Keratinocyte (primary cell): ENCODE results near the gene SLFNL1. TPM values are rescaled to one million over a fixed set of nuclear protein-coding genes. Genes with fewer than 3 reads are reported as not detected.

ENCODE experiments used
- DNase-seq: peaks from one replicate; pipeline ENCODE4 v3.0.0-alpha.2; 2011; ENCODE audit warnings: low read depth, missing footprints, low spot score
- FAIRE-seq: peaks from 2 replicates; lab custom pipeline; 2011; peaks lifted over from hg19 to GRCh38; lab: Jason Lieb, UNC
- H2AFZ ChIP-seq: 2 replicates; pipeline ENCODE4 v1.6.0; 2012; ENCODE audit warnings: low read length, control low read depth, inconsistent platforms; ENCODE audit not compliant: control insufficient read depth
- H3K27ac ChIP-seq: 2 replicates; pipeline ENCODE4 v1.5.1; 2011; ENCODE audit warnings: low read length; ENCODE audit not compliant: control insufficient read depth, insufficient read depth
- H3K27me3 ChIP-seq: 3 replicates; pipeline ENCODE4 v1.6.0; 2011; ENCODE audit warnings: low read length; ENCODE audit not compliant: control insufficient read depth, insufficient read depth; ENCODE audit errors: extremely low read depth
- H3K36me3 ChIP-seq, 2 experiments: 2 replicates in 1 of 2; 3 replicates in 1 of 2; pipeline ENCODE4 v1.5.1; 2011; ENCODE audit warnings: low read length in 2 of 2, mild to moderate bottlenecking in 1 of 2; ENCODE audit not compliant: control insufficient read depth in 2 of 2, insufficient read depth in 2 of 2; ENCODE audit errors: extremely low read depth in 1 of 2
- H3K4me1 ChIP-seq: 3 replicates; pipeline ENCODE4 v1.5.1; 2011; ENCODE audit warnings: low read length; ENCODE audit not compliant: control insufficient read depth, insufficient read depth; ENCODE audit errors: extremely low read depth
- H3K4me2 ChIP-seq: 3 replicates; pipeline ENCODE4 v1.6.0; 2011; ENCODE audit warnings: low read depth, low read length; ENCODE audit not compliant: control insufficient read depth, insufficient read depth; ENCODE audit errors: extremely low read depth
- H3K4me3 ChIP-seq, 3 experiments: fragments of 200-600 bp in 1 of 3; sonication (generic) in 1 of 3; 2 replicates in 2 of 3; 3 replicates in 1 of 3; pipeline ENCODE4 v1.5.1; 2011 to 2016; ENCODE audit warnings: low read length in 3 of 3, mild to moderate bottlenecking in 3 of 3, control low read depth in 2 of 3, inconsistent platforms in 1 of 3, low read depth in 1 of 3, mixed read lengths in 1 of 3, mixed run types in 1 of 3, moderate library complexity in 1 of 3; ENCODE audit not compliant: control insufficient read depth in 2 of 3, insufficient read depth in 2 of 3; ENCODE audit errors: extremely low read depth in 1 of 3
- H3K79me2 ChIP-seq: 2 replicates; pipeline ENCODE4 v1.6.0; 2012; ENCODE audit warnings: low read length; ENCODE audit not compliant: control insufficient read depth, insufficient read depth
- H3K9ac ChIP-seq: 3 replicates; pipeline ENCODE4 v1.6.0; 2011; ENCODE audit warnings: low read length; ENCODE audit not compliant: control insufficient read depth, insufficient read depth; ENCODE audit errors: extremely low read depth
- H3K9me1 ChIP-seq: 3 replicates; pipeline ENCODE4 v1.6.0; 2011; ENCODE audit warnings: low read length; ENCODE audit not compliant: control insufficient read depth, insufficient read depth; ENCODE audit errors: extremely low read depth
- H3K9me3 ChIP-seq: 2 replicates; pipeline ENCODE4 v1.5.1; 2012; ENCODE audit warnings: low read depth, low read length; ENCODE audit not compliant: control insufficient read depth
- H4K20me1 ChIP-seq: 3 replicates; pipeline ENCODE4 v1.6.0; 2011; ENCODE audit warnings: low read length; ENCODE audit not compliant: control insufficient read depth, insufficient read depth; ENCODE audit errors: extremely low read depth
- CTCF ChIP-seq, 3 experiments: IDR thresholded peaks in 1 of 3; conservative IDR thresholded peaks in 1 of 3; optimal IDR thresholded peaks in 1 of 3; 2 replicates in 2 of 3; 3 replicates in 1 of 3; pipeline versions ENCODE3 to v1.5.1; 2011; ENCODE audit warnings: low read length in 3 of 3, mild to moderate bottlenecking in 3 of 3, moderate library complexity in 2 of 3, control low read depth in 1 of 3, inconsistent platforms in 1 of 3; ENCODE audit not compliant: insufficient read depth in 2 of 3; ENCODE audit errors: extremely low read depth in 1 of 3
- EZH2 ChIP-seq: IDR thresholded peaks from one replicate; pipeline ENCODE4 v1.6.1; 2012; ENCODE audit warnings: inconsistent platforms, mild to moderate bottlenecking, low read length, moderate library complexity
- dilution Hi-C: fragments of 300-500 bp; cut with MboI; formaldehyde crosslinking; loops from one replicate; pipeline ENCODE4 v1.7.0; 2020; ENCODE audit warnings: low sequenced_read_pairs; ENCODE audit not compliant: extremely low pct_ligation_motif_present
- polyA plus RNA-seq, 5 experiments: library from polyadenylated mRNA; depleted of rRNA in 3 of 5; stranded (reverse) in 3 of 5; stranded (forward) in 1 of 5; unstranded in 1 of 5; fragments of >200 nt; gene quantifications; 1 replicate in 1 of 5; 2 replicates in 3 of 5; 3 replicates in 1 of 5; pipeline versions ENCODE4 v1.2.1 to v1.2.3, GENCODE V29; 2011 to 2012; ENCODE audit warnings: missing spikeins in 2 of 5, low read depth in 1 of 5, low replicate concordance in 1 of 5

SLFNL1 gene
- polyA plus RNA-seq, 1 donor (not counting 4 experiments of a cell fraction or from before 2014, with no cell fraction given), result not detected

GRCh38 chr1:40980453-40981121 is 40.9 kb downstream of the SLFNL1 start:
- TF ChIP-seq EZH2 (no peak), CTCF (optimal IDR thresholded peaks at IDR 0.05 in 1 of 3, IDR thresholded peaks at IDR 0.05 in 1 of 3, conservative IDR thresholded peaks at IDR 0.05 in 1 of 3; ENCODE audit: extremely low read depth in 1 of 3, insufficient read depth in 2 of 3, low read length in 3 of 3) (no peak)
- peaks cover 57% of the 10 kb centered on the region for H3K79me2 ChIP-seq

GRCh38 chr1:40980068-40980452 is 41.5 kb downstream of the SLFNL1 start:
- Histone ChIP-seq H3K27me3 (no peaks in the 10 kb centered on the region), H3K27ac (peak overlapping the region; percentile 85), H2AFZ (no peak overlapping the region), H3K9me1 (no peaks in the 10 kb centered on the region), H3K4me1 (peaks cover 38% of the 10 kb centered on the region), H3K9me3 (no peaks in the 10 kb centered on the region), H3K79me2 (peaks cover 51% of the 10 kb centered on the region), H3K4me2 (peak overlapping the region; percentile 99), H3K4me3 (peak overlapping the region; percentile 67 to 97 (median 87)), H4K20me1 (peaks cover 16% of the 10 kb centered on the region), H3K9ac (peak overlapping the region; percentile 90), H3K36me3 (peaks cover under 1 to 28% of the 10 kb centered on the region in 2 experiments)
- FAIRE-seq (no peak), DNase-seq (no peak)
- TF ChIP-seq CTCF (optimal IDR thresholded peaks at IDR 0.05 in 1 of 3, IDR thresholded peaks at IDR 0.05 in 1 of 3, conservative IDR thresholded peaks at IDR 0.05 in 1 of 3; ENCODE audit: extremely low read depth in 1 of 3, insufficient read depth in 2 of 3, low read length in 3 of 3) (no peak), EZH2 (no peak)
- dilution Hi-C loops, result no loop called here

More at GRCh38 chr1:40980453-40981121, 40.9 kb downstream of the SLFNL1 start:
- no peak overlapping the region for H2AFZ ChIP-seq
- no peaks in the 10 kb centered on the region for H3K9me1 ChIP-seq
- peaks cover 6 to 33% of the 10 kb centered on the region in 2 experiments for H3K36me3 ChIP-seq
- FAIRE-seq, result no peak
- H3K9me3 ChIP-seq, result no peaks in the 10 kb centered on the region
- peak overlapping the region; percentile 67 to 97 (median 87) for H3K4me3 ChIP-seq
- dilution Hi-C loops, result no loop called here
- peak overlapping the region; percentile 90 for H3K9ac ChIP-seq
- peak overlapping the region; percentile 85 for H3K27ac ChIP-seq
- H4K20me1 ChIP-seq, result peaks cover 16% of the 10 kb centered on the region
- peaks cover 38% of the 10 kb centered on the region for H3K4me1 ChIP-seq
- H3K4me2 ChIP-seq, result peak overlapping the region; percentile 99
- no peaks in the 10 kb centered on the region for H3K27me3 ChIP-seq
- DNase-seq, result no peak
